ENCODE measurements around the gene TMEM238.

TMEM238 gene

DNA sequence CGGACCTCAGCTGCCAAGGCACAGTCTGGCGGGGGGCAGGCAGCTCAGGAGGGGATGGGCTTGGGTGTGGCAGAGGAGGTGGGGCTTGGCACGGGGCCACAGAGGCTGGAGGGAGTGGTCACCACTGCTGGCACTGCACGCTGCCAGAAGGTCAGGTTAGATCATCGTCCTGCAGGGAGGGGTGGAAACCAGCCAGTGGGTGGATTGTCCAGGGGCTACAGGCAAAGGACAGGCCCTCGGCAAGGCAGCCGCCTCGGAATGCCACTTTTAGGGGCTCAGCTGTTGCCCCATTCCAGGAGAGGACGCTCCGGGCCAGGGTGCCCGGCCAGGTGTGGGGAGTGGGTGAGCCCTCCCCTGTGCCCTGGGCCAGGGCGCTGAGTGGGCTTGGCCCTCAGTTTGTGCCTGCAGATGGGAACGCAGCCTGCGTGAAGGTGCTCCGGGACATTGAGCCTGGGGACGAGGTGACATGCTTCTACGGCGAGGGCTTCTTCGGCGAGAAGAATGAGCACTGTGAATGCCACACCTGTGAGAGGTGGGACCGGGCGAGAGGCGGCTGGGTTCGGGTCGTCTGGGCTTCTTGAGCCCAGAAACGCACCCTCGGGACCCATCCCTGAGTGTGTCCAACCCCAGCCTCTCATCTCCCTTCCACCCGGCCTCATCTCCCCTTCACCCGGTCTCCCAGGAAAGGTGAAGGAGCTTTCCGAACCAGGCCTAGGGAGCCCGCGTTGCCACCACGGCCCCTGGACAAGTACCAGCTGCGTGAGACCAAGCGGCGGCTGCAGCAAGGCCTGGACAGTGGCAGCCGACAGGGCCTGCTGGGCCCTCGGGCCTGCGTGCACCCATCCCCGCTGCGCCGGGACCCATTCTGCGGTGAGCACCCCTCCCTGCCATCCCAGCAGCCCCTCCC lies 38.0 kb downstream of the TMEM238 start:
- TF ChIP-seq, protein P1, sequence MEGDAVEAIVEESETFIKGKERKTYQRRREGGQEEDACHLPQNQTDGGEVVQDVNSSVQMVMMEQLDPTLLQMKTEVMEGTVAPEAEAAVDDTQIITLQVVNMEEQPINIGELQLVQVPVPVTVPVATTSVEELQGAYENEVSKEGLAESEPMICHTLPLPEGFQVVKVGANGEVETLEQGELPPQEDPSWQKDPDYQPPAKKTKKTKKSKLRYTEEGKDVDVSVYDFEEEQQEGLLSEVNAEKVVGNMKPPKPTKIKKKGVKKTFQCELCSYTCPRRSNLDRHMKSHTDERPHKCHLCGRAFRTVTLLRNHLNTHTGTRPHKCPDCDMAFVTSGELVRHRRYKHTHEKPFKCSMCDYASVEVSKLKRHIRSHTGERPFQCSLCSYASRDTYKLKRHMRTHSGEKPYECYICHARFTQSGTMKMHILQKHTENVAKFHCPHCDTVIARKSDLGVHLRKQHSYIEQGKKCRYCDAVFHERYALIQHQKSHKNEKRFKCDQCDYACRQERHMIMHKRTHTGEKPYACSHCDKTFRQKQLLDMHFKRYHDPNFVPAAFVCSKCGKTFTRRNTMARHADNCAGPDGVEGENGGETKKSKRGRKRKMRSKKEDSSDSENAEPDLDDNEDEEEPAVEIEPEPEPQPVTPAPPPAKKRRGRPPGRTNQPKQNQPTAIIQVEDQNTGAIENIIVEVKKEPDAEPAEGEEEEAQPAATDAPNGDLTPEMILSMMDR (IDR thresholded peaks at IDR 0.05; ENCODE audit: low read depth, low read length) = no peak
- no peak overlapping the region for H3K4me3 ChIP-seq (ENCODE audit: low read depth, low read length)
- in situ Hi-C loops (cut with HindIII; ENCODE audit: low sequenced_read_pairs) = no loop called here
- DNase-seq (ENCODE audit: low read depth, low spot score) = peak; percentile 14

DNA sequence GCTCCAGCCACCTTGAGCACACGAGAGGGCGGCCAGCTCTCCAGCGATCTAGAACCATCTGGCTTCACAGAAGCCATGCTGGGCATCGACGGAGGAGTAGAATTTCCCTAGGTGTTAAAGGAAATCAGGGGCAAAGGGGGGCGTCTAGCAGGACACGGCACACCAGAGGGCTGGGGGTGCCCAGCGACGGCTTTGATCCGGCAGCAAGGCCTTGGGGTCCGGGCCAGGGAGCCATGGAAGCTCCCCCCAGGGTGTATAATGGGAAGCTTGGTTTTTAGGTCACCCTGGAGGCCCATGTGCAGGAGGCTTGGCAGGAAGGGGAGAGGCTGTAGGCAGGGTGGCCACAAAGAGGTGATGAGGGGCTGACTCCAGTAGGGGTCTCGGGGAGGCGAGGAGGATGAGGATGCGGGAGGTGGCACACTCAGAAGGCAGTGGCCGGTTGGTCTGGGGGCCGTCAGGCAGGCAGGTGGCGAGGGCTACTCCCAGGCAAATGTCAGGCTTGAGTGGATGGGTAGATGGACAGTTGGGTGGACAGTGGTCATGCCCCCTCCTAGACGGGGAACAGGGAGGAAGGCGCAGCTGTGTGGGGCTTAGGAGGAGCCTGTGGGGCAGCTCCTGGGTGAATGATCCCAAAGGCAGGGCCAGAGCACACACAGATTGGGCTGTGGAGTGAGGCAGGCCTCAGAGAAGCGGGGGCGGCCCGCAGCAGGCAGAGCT lies 38.8 kb downstream of the TMEM238 start:
- H3K4me3 ChIP-seq (ENCODE audit: low read depth, low read length) = no peak overlapping the region
- in situ Hi-C loops (cut with HindIII; ENCODE audit: low sequenced_read_pairs) = no loop called here
- TF ChIP-seq, protein P1 (IDR thresholded peaks at IDR 0.05; ENCODE audit: low read depth, low read length) = no peak
- no peak for DNase-seq (ENCODE audit: low read depth, low spot score)

DNA sequence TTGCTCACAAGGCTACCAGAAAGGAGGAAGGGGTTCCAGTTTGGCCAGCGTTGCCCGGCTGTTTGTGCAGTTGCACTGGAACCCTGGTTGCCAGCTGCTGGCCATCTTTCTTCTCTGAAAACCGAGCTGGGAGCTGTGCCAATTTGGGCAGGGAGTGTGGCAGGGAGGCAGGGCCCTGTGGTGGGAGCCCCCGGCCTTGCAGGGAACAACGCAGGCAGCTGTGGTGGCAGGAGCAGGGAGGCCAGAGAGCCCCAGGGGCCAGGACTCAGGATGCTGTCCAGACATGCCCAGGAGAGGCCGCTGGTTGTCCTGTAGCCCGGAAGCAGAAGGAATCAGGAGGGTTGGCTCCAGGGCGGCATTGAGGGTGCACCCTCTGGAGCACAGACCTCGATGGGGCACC lies 39.6 kb downstream of the TMEM238 start:
- DNase-seq (ENCODE audit: low read depth, low spot score) = peak; percentile 29
- H3K4me3 ChIP-seq (ENCODE audit: low read depth, low read length) = no peak overlapping the region
- TF ChIP-seq, protein P1 (IDR thresholded peaks at IDR 0.05; ENCODE audit: low read depth, low read length) = no peak
- in situ Hi-C loops (cut with HindIII; ENCODE audit: low sequenced_read_pairs) = no loop called here

DNA sequence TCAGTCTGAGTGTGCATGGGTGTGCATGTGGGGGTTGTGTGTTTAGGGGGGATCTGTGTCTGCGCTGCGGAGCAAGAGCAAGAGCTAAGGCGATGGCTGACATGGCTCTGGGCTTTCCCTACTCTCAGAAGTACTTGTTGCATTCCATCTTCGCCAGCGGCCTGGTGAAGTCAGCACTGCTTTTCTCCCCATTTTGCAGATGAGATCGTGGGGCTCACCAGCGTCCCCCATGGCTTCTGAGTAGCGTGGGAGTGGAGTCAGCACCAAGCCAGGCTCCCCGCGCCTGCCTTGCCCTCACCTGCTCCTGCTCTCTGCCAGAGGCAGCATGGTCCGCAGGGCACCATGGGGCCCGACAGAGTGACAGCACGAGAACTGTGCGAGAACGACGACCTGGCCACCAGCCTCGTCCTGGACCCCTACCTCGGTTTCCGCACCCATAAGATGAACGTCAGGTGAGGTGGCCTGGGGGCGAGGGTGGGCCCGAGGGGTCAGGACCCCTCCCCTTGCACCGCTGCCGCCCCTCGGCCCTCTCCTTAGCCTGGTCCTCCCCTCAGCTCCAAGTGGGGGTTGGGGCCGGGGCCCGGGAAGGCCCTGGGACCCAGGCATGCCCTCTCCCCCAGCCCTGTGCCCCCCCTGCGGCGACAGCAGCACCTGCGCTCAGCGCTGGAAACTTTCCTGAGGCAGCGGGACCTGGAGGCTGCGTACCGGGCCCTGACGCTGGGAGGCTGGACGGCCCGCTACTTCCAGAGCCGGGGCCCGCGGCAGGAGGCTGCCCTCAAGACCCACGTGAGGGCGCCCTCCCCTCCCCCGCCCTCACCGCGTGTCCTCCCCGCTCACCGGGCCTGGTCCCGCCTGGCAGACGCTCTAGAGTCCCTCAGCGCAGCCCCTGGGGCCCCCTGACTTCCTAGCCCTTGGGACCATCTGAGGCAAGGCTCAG lies 42.2 kb downstream of the TMEM238 start:
- TF ChIP-seq, protein P1 (IDR thresholded peaks at IDR 0.05; ENCODE audit: low read depth, low read length) = no peak
- in situ Hi-C loops (cut with HindIII; ENCODE audit: low sequenced_read_pairs) = no loop called here
- H3K4me3 ChIP-seq (ENCODE audit: low read depth, low read length) = peak overlapping the region; percentile 7
- no peak for DNase-seq (ENCODE audit: low read depth, low spot score)

DNA sequence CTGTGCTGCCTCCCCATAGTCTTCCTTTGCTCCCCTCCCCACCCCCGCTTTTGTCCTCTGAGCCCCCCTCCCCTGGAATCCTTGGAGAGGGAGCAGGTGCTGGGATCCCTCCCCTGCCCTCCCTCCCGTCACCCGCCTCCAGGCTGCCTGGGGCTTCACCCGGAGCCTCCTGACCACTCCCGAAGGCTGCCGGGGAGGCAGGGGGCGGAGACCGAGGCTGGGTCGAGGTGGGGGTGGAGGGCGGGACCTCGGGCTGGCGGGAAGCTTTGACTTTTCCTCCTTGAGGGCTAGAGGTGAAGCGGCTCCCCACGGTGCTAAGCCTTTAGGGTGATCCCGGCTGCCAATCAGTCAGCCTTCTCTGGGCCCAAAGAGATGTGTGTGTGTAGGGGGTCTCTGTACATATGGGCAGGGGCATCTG lies 42.9 kb downstream of the TMEM238 start:
- in situ Hi-C loops (cut with HindIII; ENCODE audit: low sequenced_read_pairs) = no loop called here
- peak; percentile 41 for DNase-seq (ENCODE audit: low read depth, low spot score)
- TF ChIP-seq, protein P1 (IDR thresholded peaks at IDR 0.05; ENCODE audit: low read depth, low read length) = no peak
- peak overlapping the region; percentile 73 for H3K4me3 ChIP-seq (ENCODE audit: low read depth, low read length)

DNA sequence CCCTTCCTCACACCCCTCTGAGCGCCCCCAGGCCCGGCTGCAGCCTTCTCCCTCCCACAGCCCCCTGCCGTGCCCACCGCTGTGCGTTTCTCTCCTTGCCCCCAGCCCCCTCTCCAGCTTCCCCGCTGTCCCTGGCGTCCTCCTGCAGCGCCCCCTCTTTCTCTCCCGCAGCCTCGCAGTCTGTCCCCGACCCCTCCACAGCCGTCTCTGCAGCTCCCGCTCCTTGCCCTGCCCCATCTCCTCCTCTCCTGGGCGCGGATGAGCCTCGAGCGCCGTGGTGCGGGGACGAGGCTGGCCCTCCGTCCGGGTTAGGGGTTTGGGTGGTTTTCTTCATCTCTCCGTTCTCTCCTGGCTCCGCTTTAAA lies 43.3 kb downstream of the TMEM238 start:
- in situ Hi-C loops (cut with HindIII; ENCODE audit: low sequenced_read_pairs) = no loop called here
- TF ChIP-seq, protein P1 (IDR thresholded peaks at IDR 0.05; ENCODE audit: low read depth, low read length) = peak; percentile 36
- no peak for DNase-seq (ENCODE audit: low read depth, low spot score)
- H3K4me3 ChIP-seq (ENCODE audit: low read depth, low read length) = peak overlapping the region; percentile 73
